ENCODE measurements around the gene MALT1. TPM values are rescaled to one million over a fixed set of nuclear protein-coding genes. Genes with fewer than 3 reads are reported as not detected.
A peak's percentile ranks its signal among the peaks of the same experiment; 100 is the strongest.

Gene MALT1
- total RNA-seq, 1 donor from 2014 or later = 28.1 TPM

DNA sequence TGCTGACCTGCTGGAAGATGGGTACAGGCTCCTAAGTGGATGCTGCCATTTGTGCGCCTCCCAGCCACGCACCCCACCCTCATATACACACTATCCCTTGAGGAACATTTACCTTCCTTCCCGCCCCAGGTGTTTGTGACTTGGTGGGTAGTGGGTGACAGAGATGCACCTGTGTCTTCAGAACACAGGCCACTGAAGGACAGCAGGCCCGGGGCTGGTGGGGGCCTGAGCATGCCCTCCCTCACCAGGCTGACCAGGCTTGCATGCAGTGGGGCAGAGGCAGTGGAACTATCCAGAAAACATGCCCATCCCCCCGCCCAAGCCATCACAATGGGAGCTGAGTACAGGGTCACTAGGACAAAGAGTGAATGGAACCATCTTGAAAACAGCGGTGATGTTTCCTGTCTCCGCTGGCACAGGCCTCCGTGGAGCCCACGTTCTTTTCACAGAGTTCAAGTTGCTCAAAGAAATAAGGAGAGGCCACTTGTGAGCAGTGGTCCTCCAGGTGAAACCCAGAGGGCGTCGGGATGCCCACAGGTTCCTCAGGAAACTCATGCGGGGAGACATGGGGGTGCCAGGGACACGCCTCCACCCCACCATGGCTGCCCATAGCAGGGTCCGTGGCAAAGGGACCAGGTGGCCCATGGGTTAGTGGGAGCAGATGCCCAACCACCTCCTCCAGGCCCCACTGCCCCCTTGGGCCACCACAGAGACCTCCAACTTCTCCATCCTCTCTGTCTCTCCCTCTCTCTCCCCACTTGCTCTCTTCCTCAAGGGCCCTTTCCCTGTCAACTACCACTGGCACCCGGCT lies 90.9 kb downstream of the MALT1 start:
- TF ChIP-seq, protein P1, sequence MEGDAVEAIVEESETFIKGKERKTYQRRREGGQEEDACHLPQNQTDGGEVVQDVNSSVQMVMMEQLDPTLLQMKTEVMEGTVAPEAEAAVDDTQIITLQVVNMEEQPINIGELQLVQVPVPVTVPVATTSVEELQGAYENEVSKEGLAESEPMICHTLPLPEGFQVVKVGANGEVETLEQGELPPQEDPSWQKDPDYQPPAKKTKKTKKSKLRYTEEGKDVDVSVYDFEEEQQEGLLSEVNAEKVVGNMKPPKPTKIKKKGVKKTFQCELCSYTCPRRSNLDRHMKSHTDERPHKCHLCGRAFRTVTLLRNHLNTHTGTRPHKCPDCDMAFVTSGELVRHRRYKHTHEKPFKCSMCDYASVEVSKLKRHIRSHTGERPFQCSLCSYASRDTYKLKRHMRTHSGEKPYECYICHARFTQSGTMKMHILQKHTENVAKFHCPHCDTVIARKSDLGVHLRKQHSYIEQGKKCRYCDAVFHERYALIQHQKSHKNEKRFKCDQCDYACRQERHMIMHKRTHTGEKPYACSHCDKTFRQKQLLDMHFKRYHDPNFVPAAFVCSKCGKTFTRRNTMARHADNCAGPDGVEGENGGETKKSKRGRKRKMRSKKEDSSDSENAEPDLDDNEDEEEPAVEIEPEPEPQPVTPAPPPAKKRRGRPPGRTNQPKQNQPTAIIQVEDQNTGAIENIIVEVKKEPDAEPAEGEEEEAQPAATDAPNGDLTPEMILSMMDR (IDR thresholded peaks at IDR 0.05) = no peak
- H3K36me3 Mint-ChIP-seq (ENCODE audit: unreplicated experiment) = no peaks in the 10 kb centered on the region
- no peak overlapping the region for H3K27ac Mint-ChIP-seq (ENCODE audit: unreplicated experiment)
- no peak overlapping the region for H3K4me3 Mint-ChIP-seq (ENCODE audit: unreplicated experiment)
- peaks cover 5% of the 10 kb centered on the region for H3K4me1 Mint-ChIP-seq (ENCODE audit: unreplicated experiment)
- H3K9me3 Mint-ChIP-seq (ENCODE audit: unreplicated experiment) = no peaks in the 10 kb centered on the region
- peaks cover 28% of the 10 kb centered on the region for H3K27me3 Mint-ChIP-seq (ENCODE audit: unreplicated experiment)
- peak; percentile 76 for DNase-seq (ENCODE audit: extremely low spot score, unreplicated experiment)

DNA sequence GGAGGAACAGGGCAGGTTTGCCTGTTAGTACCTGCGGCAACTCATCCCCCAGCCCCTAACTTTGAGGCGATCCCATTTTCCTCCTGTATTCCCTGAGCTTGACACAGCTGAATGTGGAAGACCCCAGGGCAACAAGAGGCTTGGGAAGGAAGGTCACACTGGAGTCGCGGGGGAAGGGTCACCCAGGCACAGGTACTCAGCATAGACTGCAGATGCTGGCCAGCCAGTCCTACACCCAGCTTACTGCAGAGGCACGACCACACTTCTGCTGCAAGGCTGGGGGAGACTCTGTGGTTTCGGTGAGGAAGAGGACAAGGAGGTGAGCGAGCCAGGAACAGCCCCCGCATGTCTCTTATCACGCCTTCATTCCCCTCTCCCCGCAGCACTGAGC lies 91.5 kb downstream of the MALT1 start:
- peak; percentile 73 for DNase-seq (ENCODE audit: extremely low spot score, unreplicated experiment)
- TF ChIP-seq, protein P1 (IDR thresholded peaks at IDR 0.05) = no peak
- Mint-ChIP-seq H3K27me3 (ENCODE audit: unreplicated experiment) (peaks cover 28% of the 10 kb centered on the region), H3K27ac (ENCODE audit: unreplicated experiment) (no peak overlapping the region), H3K4me3 (ENCODE audit: unreplicated experiment) (no peak overlapping the region), H3K36me3 (ENCODE audit: unreplicated experiment) (no peaks in the 10 kb centered on the region), H3K4me1 (ENCODE audit: unreplicated experiment) (peaks cover 6% of the 10 kb centered on the region), H3K9me3 (ENCODE audit: unreplicated experiment) (no peaks in the 10 kb centered on the region)

DNA sequence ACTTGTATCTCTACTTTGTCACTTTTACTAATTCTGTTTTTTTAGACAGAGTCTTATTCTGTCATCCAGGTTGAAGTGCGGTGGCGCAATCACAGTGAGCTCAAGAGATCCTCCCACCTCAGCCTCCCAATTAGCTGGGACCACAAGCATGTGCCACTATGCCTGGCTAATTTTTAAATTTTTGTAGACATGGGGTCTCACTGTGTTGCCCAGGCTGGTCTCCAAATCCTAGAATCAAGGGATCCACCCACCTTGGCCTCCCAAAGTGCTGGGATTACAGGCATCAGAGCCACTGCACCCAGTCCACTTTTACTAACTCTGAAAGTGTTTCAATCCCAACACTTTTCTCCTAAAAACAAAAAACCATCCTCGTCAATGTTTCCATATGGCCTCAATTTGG lies 94.9 kb downstream of the MALT1 start:
- TF ChIP-seq, protein P1 (IDR thresholded peaks at IDR 0.05) = no peak
- H3K4me1 Mint-ChIP-seq (ENCODE audit: unreplicated experiment) = peaks cover 14% of the 10 kb centered on the region
- peak; percentile 38 for DNase-seq (ENCODE audit: extremely low spot score, unreplicated experiment)
- H3K27me3 Mint-ChIP-seq (ENCODE audit: unreplicated experiment) = peaks cover 28% of the 10 kb centered on the region
- H3K27ac Mint-ChIP-seq (ENCODE audit: unreplicated experiment) = no peak overlapping the region
- H3K4me3 Mint-ChIP-seq (ENCODE audit: unreplicated experiment) = no peak overlapping the region
- no peaks in the 10 kb centered on the region for H3K36me3 Mint-ChIP-seq (ENCODE audit: unreplicated experiment)
- H3K9me3 Mint-ChIP-seq (ENCODE audit: unreplicated experiment) = no peaks in the 10 kb centered on the region

DNA sequence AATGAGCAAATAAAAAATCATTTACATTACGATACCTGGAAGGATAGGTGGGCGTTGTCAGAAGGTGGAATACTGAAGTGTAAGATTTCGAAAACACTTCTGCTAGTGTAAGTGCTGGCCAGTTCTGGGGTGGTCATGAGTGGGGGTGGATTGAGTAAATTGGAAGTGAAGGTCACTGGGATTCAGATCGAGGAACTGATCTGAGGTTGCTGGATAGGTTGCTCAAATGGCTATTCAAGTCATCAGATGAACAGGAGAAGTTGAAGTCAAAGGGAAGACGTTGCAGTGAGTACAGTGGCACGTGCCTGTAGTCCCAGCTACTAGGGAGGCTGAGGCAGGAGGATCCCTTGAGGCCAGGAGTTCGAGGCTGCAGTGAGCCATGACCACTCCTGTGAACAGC lies 95.7 kb downstream of the MALT1 start:
- no peak overlapping the region for H3K27ac Mint-ChIP-seq (ENCODE audit: unreplicated experiment)
- H3K4me3 Mint-ChIP-seq (ENCODE audit: unreplicated experiment) = no peak overlapping the region
- peaks cover 9% of the 10 kb centered on the region for H3K4me1 Mint-ChIP-seq (ENCODE audit: unreplicated experiment)
- H3K36me3 Mint-ChIP-seq (ENCODE audit: unreplicated experiment) = no peaks in the 10 kb centered on the region
- no peaks in the 10 kb centered on the region for H3K9me3 Mint-ChIP-seq (ENCODE audit: unreplicated experiment)
- peaks cover 28% of the 10 kb centered on the region for H3K27me3 Mint-ChIP-seq (ENCODE audit: unreplicated experiment)
- TF ChIP-seq, protein P1 (IDR thresholded peaks at IDR 0.05) = no peak
- no peak for DNase-seq (ENCODE audit: extremely low spot score, unreplicated experiment)

DNA sequence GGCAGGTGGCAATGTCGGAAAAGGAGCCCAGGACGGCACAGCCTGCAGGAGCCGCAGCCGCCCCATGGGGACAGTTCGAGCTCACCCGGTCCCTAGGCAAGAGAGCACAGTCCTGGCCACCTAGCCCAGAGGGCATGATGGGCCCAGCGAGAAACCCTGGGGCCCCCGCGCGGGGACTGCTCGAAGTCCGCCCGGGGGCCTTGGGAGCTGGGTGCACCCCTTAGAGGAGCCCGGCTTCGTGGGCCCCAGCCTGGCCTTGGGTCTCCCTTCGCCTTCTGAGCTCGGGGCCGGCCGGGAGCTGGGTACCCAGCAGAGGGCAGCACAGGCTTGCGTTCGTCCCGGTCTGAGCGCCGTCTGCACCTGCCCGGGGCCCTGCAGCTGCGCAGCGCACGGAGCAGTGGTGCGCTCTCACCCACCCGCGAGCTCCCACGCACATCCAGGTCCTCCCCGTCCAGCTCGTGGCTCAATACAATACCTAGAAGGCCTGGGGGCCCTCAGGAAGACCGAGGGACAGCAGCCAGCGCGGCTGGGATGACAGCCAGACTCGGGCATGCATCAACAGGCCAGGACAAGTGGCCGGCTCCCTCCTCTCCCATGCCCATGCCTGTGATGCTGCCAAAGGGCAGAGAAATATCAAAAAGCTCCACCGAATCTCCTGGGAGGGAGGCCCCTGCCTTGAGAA lies 97.2 kb downstream of the MALT1 start:
- Mint-ChIP-seq H3K9me3 (ENCODE audit: unreplicated experiment) (no peaks in the 10 kb centered on the region), H3K36me3 (ENCODE audit: unreplicated experiment) (no peaks in the 10 kb centered on the region), H3K4me3 (ENCODE audit: unreplicated experiment) (peak overlapping the region; percentile 75), H3K27me3 (ENCODE audit: unreplicated experiment) (peaks cover 28% of the 10 kb centered on the region), H3K4me1 (ENCODE audit: unreplicated experiment) (peaks cover 9% of the 10 kb centered on the region), H3K27ac (ENCODE audit: unreplicated experiment) (no peak overlapping the region)
- TF ChIP-seq, protein P1 (IDR thresholded peaks at IDR 0.05) = peak; percentile 96
- DNase-seq (ENCODE audit: extremely low spot score, unreplicated experiment) = peak; percentile 90

Data from osteocyte (in vitro differentiated cells).